LoVo (cell line): Measurements from ENCODE around the gene SPAG17.

Source experiments
- DNase-seq: peaks from one replicate; pipeline ENCODE4 v3.0.0-alpha.2; 2016; ENCODE audit warnings: low spot score

The SPAG17 gene

DNA sequence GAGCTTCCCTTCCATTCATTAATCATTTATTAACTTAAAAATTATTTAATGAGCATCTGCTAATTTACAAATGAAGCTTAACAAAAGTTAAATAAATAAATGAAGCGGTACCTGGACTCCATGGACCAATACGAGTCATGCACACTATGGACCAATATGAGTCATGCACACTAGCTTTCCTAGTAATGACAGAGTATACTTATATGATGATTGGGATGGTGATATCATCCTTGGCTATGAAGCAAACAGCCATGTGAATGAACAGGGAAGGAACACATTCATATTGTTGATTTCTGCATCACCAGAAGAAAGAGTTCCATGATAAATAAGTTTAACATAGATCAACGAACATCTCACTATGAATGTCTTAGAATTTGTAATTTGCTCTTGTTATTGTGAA lies 109.9 kb downstream of the SPAG17 start:
- DNase-seq, result no peak

DNA sequence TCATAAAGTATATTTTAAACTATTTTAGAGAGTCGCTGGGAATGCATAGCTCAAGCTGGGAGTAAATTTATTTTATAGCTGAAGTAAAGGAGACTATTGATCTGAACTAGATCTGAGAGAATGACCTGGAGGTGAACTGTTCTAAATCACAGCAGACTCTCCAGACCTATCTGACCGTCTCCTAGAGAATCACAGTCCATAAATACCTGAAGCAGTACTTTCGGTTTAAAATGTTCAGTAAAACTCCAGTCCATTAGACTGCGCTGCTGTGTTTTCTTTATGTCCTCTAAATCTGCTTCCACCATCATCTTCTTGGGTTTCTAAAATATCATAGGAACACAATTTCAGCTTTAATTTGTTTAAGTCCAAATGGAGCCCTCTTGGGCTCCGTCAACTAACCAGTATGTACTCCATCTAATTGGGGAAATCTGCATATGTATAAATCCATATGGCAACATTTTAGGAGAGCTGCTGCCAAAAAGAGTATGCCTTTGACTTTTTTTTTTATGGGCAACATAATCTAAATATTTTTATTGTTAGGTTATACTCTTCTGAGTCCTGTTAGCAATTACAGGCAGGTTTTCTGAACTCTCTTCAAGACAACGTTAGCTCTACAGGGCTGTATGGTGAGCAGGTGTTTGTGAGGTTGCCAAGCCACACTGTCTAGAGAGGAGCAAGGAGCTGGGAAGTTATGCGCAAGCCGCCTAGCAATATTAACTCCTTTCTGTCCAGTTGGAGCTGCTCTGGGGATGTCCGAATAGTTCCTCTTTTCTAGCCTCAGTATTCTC lies 111.2 kb downstream of the SPAG17 start:
- DNase-seq, result no peak

DNA sequence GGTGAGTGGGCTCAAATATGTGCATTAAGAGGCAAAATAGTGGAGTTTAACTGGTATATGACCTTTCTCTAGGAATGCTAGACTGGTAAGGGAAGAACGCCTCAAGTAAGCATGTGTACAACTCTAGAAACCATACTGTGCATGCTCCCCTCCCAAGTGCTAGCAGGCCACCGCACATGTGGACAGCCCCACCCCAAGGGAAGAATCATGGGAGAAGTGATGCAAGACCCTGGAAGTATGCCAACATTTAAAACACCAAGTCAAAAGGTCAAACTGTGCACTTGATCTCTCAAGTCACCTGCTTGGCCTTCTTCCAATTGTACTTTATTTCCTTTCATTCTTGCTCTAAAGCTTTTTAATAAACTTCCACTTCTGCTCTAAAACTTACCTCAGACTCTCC lies 135.0 kb downstream of the SPAG17 start:
- DNase-seq, result no peak

DNA sequence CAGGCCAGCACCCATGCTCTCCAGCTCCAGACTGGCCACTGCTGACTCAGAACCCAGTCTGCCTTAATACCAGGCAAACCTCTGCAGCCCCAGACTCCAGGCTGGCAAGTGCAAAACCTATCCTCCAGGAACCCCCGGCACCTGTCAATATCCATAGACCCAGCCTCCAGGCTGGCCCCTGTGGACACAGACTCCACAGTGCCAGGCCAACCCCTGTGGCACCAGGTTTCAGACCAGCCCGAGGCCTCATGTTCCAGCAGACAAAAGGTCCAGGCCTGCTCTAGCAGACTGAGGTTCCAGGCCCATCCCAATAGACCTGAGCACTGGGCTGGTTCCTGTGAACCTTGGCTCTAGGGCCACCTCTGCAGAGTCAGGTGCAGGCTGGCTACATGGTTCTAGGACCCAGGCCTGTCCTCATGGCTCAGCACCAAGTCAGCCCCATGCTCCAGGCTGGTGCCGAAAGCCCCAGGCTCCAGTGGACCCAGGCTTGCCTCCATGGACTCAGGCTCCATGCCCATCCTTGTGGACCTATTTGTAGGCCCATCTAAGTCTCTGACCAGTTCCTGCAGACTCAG lies 137.3 kb downstream of the SPAG17 start:
- DNase-seq, result no peak

DNA sequence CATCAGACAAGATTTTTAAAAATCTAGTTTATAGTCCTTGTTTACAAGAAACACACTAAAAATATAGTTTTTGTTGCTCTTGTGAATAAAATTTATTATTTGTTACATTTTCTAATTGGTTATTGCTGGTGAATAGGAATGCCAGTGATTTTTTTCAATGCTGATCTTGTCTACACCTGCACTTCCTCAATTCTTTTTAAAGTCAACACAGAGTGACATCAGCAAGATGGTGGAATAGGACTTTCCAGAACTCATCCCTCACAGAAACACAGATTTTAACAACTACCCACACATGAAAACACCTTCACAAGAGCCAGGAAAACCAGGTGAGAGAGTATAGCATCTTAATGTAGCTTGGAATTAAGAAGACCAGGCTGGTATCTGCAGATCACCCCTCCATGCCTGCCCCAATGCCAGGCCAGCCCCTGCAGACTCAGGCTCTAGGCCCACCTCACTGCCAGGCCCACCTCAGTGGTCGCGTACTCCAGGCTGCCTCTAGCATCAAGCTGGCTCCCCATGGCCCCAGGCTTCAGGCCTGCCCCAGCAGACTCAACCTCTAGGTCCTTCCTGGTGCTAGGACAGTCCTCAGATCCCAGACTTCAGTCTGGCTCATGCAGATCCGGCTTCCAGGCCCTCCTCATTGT lies 137.9 kb downstream of the SPAG17 start:
- DNase-seq, result no peak

DNA sequence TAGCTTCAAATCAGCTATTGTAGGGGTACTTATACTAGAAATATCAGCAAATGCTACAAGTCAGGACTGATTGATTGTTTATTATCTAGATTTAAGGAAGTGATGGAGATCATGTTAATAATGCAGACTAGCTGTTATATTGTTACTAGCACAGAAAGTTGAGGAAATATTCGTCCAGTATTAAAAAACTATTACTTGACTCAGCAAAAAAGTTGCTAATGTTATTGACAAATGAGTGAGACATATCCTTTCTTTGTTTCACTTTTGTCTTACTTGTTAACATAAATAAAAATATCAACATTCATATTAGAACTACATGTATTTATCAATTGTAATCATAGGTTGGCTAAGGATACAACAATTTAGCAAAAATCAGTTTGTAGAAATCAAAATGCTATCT lies 141.4 kb downstream of the SPAG17 start:
- no peak for DNase-seq

DNA sequence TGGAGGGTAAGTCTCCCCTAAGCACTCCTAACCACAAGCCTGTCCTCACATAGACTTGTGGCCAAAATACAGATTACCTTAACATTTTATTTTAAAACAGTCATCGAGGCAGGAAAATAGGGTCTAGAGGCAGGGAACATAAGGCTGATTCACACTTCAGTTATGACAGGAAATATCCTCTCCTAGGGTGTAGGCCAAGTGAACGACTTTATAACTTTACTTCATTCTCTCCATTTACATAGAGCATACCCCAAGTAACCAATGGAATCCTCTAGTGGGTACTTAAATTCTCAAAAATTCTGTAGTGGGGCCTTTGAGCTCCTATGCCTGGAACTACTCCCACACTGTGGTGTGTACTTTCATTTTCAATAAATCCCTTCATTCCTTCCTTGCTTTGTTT lies 142.5 kb downstream of the SPAG17 start:
- DNase-seq, result no peak

DNA sequence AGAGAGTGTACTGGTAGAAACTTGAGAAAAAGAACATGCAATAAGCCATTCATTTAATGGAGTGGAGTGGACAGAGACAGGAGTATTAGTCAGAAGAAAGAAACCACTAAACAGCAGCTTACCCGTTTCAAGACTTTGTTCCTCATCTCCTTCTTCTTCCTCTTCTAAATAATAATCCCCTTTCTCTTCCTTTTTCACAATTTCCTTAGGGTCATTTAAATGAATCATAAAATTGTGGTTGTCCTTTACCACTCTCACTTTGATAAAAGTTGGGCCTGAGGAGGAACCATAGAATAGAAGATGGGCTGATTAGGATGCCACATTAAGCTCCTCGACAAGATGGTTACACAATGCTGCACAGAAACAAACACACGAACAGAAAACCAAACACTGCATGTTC lies 145.9 kb downstream of the SPAG17 start:
- DNase-seq, result no peak

DNA sequence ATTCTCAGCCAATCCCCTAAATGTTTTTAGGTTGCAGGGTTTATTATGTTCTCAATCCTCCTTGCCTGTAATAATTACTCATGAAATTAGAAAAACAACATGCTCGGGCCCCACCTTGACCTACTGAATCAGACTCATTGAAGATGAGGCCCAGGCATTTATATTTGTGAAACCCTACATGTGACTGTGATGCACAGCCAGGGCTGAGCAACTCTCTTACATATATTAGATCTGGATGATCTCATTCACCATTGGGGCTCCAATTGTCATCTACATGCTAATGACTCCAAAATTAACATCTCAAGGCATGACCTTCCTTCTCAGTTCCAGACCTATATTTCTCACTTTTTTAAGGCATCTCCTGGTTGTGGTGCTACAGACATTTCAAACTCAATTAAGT lies 152.1 kb downstream of the SPAG17 start:
- DNase-seq, result no peak

DNA sequence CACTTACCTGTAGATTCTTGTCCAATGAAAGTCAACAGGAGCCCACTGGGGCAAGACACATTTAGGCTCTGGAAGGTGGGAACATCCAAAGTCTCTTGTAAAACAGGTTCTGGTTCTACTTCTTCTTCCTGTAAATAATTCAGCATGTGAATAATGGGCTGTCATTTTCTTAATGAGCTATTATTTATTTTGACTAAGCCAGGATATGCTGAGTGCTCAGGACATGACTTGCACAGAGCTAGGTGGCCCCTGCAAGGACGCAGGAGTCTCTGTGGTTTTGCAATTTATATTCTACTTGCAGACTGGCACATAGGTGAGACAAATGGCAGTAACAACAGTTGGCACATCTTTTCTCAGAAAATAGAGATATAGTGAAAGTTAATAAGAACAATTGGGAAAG lies 156.8 kb downstream of the SPAG17 start:
- no peak for DNase-seq

DNA sequence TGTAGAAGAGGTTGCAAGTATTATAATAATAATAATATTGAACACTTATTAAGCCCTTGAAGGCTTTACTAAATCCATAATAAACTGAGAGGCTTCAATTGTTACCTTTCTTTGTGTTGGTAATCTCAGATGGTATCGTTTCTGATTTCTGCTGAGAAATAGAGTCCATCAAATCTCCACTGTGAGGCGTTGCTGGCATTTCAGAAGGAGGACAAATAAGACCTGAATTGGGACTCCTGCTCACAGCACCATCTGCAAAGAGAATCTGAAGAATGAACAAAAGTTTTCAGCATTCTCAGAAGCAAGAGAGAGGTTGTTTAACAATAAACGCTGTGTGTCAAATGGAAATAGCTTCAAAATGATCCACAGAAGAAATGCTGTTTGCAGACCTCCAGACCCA lies 161.8 kb downstream of the SPAG17 start:
- DNase-seq, result no peak

DNA sequence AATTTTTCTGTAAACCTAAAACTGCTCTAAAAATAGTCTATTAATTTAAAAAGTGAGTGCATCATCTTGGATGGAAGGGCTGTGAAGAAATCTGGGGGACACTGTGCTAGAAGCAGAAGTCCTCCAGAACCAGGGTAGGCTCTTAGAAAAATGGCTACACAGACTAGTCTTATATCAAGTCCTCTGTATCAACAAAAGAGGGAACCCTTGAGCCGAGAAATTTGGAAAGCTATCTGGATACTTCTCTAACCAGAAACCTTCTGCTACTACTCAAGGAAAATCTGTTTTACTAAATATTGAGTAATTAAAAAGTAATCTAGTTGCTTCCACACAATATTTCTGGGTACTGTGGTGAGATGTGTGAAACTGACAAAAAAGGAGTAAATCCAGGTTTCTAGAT lies 163.4 kb downstream of the SPAG17 start:
- DNase-seq, result no peak

DNA sequence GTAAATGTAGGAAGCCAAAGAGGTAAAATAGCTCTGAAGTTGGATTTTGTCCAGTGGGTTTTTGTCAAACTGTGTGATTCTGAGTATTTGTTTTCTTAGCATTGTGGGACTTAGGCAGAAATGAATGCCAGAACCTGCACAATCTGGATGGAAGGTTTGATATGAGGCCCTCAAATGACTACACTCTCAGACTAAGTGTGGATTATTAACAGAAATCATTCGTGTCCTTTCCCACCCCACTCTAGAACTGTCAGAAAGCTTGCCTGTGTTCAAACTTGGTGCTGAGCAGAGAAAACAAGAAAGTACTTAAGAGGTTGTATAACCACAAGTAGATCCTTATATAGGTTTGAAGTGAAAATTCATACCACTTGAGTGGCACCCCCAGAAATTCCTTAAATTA lies 167.0 kb downstream of the SPAG17 start:
- no peak for DNase-seq

DNA sequence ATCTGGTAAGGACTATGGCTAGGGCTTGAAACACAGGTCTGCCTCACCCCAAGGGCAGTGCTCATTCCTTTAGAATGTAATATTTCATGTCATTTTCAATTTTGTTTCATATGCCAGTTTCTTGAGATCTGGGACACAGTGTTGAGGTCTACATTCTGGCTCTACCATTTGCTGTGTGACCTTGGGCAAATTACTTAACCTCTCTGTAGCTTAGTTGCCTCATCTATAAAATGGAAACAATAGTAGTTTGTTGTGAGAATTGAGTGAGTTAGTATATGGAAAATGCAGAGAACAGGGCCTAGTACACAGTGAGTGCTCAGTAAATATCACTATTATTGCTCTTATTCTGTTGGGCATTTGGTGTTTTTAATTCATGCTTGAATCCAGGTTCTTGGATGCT lies 171.1 kb downstream of the SPAG17 start:
- DNase-seq, result no peak

DNA sequence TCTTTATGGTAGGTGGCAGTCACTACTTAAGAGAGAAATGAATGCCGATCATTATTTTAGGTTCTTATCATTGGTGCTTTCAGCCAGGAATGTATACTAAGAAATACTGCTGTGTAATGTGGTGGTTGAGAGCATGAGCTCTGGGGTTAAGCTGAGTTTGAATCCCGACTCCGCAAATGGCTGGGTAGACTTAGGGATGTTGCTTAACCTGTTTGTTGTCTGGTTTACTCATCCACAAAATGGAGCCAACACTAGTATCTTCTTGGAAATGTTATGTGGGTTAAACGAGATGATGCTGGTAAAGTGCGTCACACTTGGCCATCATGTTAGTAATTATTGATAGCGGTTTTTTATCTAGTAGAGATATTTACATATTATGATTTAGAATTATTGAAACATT lies 171.7 kb downstream of the SPAG17 start:
- no peak for DNase-seq

DNA sequence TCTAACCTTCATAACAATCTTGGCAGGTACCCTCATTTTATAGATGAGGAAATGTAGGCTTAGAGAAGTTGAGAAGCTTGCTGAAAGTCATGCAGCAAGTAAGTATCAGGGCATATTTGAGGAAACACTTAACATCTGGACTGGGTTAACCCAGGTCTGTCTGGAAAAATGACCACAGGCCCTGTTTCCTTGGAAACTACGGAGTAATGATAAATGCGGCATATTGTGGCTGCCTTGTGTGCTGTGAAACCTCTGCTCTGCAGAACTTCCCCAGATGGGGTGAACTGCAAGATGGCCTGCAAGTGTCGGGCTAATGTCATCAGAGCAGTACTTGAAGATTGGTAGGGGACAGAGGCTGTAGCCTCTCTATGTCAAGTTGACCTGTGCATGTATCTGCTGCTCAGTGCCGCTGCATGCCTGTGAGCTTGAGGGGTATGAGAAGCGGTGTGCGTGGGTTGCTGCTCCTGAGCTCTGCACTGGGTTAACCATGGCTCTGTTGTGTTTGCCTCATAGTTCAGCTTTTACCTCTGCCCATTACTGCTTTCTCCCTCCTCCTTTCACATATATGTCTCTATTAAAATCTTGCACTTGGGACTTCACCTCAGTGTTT lies 172.4 kb downstream of the SPAG17 start:
- DNase-seq, result no peak

DNA sequence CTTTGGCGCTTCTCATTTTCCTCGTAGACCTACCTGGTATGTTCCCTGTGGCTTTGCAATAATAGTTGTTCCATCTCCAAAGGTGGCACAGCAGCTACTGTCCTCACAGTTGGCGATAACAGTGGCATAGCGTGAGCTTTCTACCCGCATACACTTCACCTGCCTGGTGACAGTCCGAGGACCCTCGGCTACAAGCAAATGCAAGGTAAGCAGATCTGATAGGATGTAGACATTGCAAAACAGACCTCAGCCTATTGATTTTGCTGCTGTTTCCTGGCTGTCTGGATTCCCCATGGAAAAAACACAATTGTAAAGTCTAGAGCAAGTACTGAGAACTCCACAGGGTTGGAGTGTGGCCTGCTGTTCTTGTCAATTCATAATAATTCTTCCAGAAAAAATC lies 177.0 kb downstream of the SPAG17 start:
- no peak for DNase-seq

DNA sequence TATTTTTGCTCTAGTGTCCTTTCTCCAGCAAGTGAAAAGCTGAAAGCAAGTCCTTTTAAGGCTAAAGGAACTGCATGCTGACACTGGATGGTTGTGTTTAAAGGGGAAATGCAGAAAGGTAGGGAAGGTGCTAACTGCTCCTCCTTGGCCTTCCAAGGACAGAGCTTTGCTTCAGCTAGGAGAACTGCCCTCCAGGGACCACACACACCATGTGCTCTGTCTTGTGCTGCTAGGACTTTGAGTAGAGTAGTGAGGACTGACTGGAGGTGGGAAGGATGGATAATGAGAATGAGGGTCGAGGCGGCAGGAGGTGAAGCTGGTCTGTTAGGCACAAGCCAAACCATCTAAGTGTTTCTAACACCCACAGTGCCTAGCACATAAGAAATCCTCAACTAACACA lies 177.6 kb downstream of the SPAG17 start:
- no peak for DNase-seq

DNA sequence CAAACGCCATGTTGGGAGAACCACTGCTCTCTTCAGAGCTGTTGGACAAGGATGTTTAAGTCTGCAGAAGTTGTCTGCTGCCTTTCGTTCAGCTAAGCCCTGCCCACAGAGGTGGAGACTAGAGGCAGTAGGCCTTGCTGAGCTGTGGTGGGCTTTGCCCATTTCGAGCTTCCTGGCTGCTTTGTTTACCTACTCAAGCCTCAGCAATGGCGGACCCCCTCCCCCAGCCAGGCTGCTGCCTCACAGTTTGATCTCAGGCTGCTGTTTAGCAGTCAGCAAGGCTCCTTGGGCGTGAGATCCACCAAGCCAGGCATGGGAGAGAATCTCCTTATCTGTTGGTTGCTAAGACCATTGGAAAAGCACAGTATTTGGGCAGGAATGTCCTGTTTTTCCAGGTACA lies 180.7 kb downstream of the SPAG17 start:
- DNase-seq, result no peak

DNA sequence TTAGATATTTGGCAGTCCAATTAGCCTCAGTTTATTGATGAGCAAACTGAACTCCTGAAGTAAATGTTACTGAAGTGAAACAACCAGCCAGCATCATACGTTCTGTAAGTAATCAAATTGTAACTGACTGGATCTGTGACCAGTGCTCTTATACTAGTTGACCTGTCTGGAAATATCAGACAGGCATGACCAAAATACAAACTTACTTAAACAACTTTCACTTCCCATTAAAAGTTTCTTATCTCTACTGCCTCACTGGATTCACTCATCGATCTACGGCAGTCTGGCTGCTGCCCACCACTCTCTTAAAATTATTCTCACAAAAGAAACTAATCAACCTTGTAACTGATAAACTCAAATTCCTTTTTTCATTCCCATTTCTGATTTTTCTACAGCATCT lies 199.1 kb downstream of the SPAG17 start:
- no peak for DNase-seq

DNA sequence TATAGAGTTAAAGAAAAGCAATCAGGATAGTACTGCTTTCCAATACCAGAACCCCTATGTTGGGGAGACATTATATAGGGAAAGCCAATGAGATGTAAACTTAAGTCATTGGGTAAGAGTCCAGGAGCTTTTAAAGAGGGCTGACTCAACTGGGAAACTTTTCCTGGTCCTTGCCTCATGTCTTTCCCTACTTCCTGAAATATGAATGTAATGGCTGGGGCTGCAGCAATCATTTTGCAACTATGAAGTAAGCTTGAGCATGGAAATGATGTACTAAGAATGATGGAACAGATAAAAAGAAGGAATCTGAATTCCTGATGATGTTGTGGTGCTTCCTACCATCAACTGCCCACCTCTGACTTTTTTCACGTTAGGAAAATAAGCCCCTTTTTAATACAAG lies 199.8 kb downstream of the SPAG17 start:
- no peak for DNase-seq

DNA sequence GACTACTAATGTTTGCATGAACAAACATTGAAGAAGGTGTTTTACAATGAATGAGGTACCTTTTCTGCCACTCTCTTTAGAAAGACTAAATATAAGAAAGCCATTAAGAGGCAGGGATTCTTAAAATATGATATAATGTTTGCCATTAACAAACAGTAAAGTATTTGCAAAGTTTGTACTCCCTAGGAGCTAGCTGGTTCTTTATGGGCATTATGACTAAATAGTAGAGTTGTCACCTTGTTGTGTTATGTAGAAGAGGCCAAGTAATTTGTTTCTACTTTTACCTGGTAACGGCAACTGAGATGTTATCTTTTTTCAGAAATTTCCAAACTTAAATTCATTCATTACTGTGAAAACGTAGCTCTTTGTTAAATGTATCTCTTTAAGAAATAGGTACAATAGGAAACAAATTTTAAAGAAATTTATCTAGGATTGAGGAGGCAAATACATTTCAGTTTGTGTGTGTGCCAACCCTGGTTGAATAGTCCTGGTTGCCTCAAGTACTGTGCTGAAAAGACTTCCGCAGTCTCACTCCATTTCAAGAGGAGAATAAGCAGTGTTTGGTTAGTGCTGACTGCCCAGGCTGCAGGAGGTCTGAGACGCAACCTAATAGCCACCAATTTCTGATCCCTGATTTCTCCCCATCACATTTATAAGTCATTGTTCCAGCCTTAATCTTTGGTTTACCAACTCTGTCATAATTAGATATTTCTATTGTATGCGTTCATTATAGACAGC lies 203.4 kb downstream of the SPAG17 start:
- no peak for DNase-seq

DNA sequence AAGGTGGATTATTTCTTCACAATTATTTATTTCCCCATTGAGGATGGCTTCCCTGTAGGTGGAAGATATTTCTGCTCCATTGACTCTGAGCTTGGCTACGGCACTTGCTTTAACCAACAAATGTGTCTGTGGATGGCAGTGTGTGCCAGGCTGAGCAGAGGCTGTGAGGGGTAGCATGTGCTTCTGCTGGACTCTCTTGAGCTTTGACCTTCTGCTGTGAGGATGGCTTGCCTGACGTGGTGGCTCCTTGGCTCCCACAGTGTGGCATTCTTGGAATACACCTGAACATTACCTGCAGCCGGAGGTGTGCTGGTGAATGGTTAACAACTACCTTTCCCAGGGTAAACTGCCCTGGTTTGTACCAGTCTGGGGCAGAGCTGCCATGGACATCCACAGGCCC lies 208.6 kb downstream of the SPAG17 start:
- no peak for DNase-seq
